CD8-positive, alpha-beta memory T cell (primary cell): ENCODE results near the gene AOPEP. TPM values are rescaled to one million over a fixed set of nuclear protein-coding genes. Genes with fewer than 3 reads are reported as not detected.
"Not testable (repeated sequence)": the region's sequence is repeated elsewhere in the genome, so short reads cannot be mapped to it uniquely, and the experiment has no call there.

Source experiments
- CTCF ChIA-PET: fragments of 350-600 bp; sonication (Branson Sonifier 250); formaldehyde crosslinking; loops from one replicate; lab custom pipeline; 2021; ENCODE audit warnings: antibody characterized with exemption; lab: Charles Lee
- POLR2A ChIA-PET: fragments of 350-600 bp; sonication (Branson Sonifier 250); formaldehyde crosslinking; loops from one replicate; lab custom pipeline; 2021; ENCODE audit warnings: antibody characterized with exemption; lab: Charles Lee
- DNase-seq, 5 donors: peaks; one replicate each; pipeline versions ENCODE4 v3.0.0 to v3.0.0-alpha.2; 2020 to 2022; ENCODE audit warnings: mixed read lengths in 1 of 5
- H3K27ac ChIP-seq: one replicate; pipeline ENCODE4 v1.7.0; 2013; ENCODE audit warnings: low read depth, mild to moderate bottlenecking, low read length, moderate library complexity
- H3K27me3 ChIP-seq: 2 replicates; pipeline ENCODE4 v1.7.0; 2013; ENCODE audit warnings: low read length, mild to moderate bottlenecking; ENCODE audit not compliant: insufficient read depth, poor library complexity, severe bottlenecking
- H3K36me3 ChIP-seq: 2 replicates; pipeline ENCODE4 v1.7.0; 2013; ENCODE audit warnings: mild to moderate bottlenecking, low read length, moderate library complexity; ENCODE audit not compliant: insufficient read depth
- H3K4me1 ChIP-seq: 2 replicates; pipeline ENCODE4 v1.7.0; 2013; ENCODE audit warnings: mild to moderate bottlenecking, low read length, moderate library complexity; ENCODE audit not compliant: insufficient read depth
- H3K4me3 ChIP-seq: 2 replicates; pipeline ENCODE4 v1.7.0; 2013; ENCODE audit warnings: mild to moderate bottlenecking, low read length
- H3K9me3 ChIP-seq: 2 replicates; pipeline ENCODE4 v1.7.0; 2013; ENCODE audit warnings: mild to moderate bottlenecking, low read length
- H3K27ac Mint-ChIP-seq, 8 donors: one replicate each; pipeline ENCODE4 v1.8.0; 2020 to 2021; ENCODE audit warnings: mixed read lengths in 8 of 8, mild to moderate bottlenecking in 6 of 8, inconsistent platforms in 3 of 8, moderate library complexity in 3 of 8
- H3K27me3 Mint-ChIP-seq, 2 donors: one replicate each; pipeline ENCODE4 v1.8.0; 2020 to 2021; ENCODE audit warnings: mixed read lengths in 2 of 2, mild to moderate bottlenecking in 1 of 2, moderate library complexity in 1 of 2
- H3K36me3 Mint-ChIP-seq, 3 donors: one replicate each; pipeline ENCODE4 v1.8.0; 2020 to 2021; ENCODE audit warnings: mixed read lengths in 3 of 3, inconsistent platforms in 1 of 3, mild to moderate bottlenecking in 1 of 3
- H3K4me1 Mint-ChIP-seq, 3 donors: one replicate each; pipeline ENCODE4 v1.8.0; 2020 to 2021; ENCODE audit warnings: mixed read lengths in 3 of 3, inconsistent platforms in 1 of 3, mild to moderate bottlenecking in 1 of 3
- H3K4me3 Mint-ChIP-seq, 7 donors: one replicate each; pipeline ENCODE4 v1.8.0; 2020 to 2021; ENCODE audit warnings: mixed read lengths in 7 of 7, mild to moderate bottlenecking in 6 of 7, moderate library complexity in 4 of 7, inconsistent platforms in 2 of 7
- H3K9me3 Mint-ChIP-seq, 5 donors: one replicate each; pipeline ENCODE4 v1.8.0; 2020 to 2022; ENCODE audit warnings: mixed read lengths in 5 of 5, mild to moderate bottlenecking in 3 of 5, moderate library complexity in 2 of 5, inconsistent platforms in 1 of 5
- polyA plus RNA-seq: library from polyadenylated mRNA; unstranded; fragments of 300-500 nt; fragmentation: Illumina TruSeq; gene quantifications from one replicate; pipeline ENCODE4 v1.2.3, GENCODE V29; 2021
- total RNA-seq, 2 experiments: library from RNA; stranded (reverse); gene quantifications; one replicate each; pipeline ENCODE4 v1.2.3, GENCODE V29; 2021

The AOPEP gene
- total and polyA plus RNA-seq, 3 experiments from 2014 or later = 4.2 to 7.1 (median 6.9) TPM

- ChIA-PET POLR2A (no interaction called here), CTCF (no interaction called here)
- Mint-ChIP-seq H3K4me3 (no peak overlapping the region), H3K9me3 (no peaks in the 10 kb centered on the region), H3K27me3 (no peaks in the 10 kb centered on the region), H3K4me1 (no peaks in the 10 kb centered on the region), H3K27ac (no peak overlapping the region), H3K36me3 (peaks cover 5 to 9% (median 6%) of the 10 kb centered on the region in 3 donors)
- Histone ChIP-seq H3K27me3 (no peaks in the 10 kb centered on the region), H3K9me3 (no peaks in the 10 kb centered on the region), H3K36me3 (no peaks in the 10 kb centered on the region), H3K27ac (no peak overlapping the region), H3K4me1 (no peaks in the 10 kb centered on the region), H3K4me3 (no peak overlapping the region)
- DNase-seq = no peak
These were observed 291.8 kb downstream of the AOPEP start for GRCh38 chr9:95018099-95018936.

DNA sequence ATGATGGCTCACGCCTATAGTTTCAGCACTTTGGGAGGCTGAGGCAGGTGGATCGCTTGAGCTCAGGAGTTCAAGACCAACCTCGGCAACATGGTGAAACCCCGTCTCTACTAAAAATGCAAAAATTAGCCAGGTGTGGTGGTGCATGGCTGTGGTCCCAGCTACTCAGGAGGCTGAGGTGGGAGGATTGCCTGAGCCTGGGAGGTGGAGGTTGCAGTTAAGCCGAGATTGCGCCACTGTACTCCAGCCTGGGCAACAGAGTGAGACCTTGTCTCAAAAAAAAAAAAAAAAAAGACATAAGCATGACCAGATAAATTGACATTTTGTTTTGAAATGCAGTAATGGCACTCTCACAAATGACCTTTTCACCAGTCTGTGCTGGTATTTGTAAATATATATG, 294.1 kb downstream of the AOPEP start:
- H3K27ac Mint-ChIP-seq, H3K9me3 Mint-ChIP-seq, H3K36me3 Mint-ChIP-seq, H3K27me3 Mint-ChIP-seq, H3K9me3 ChIP-seq, POLR2A ChIA-PET, H3K27me3 ChIP-seq, H3K36me3 ChIP-seq, H3K27ac ChIP-seq, H3K4me3 Mint-ChIP-seq, H3K4me1 Mint-ChIP-seq, H3K4me1 ChIP-seq, H3K4me3 ChIP-seq, DNase-seq, CTCF ChIA-PET: not testable (repeated sequence)

DNA sequence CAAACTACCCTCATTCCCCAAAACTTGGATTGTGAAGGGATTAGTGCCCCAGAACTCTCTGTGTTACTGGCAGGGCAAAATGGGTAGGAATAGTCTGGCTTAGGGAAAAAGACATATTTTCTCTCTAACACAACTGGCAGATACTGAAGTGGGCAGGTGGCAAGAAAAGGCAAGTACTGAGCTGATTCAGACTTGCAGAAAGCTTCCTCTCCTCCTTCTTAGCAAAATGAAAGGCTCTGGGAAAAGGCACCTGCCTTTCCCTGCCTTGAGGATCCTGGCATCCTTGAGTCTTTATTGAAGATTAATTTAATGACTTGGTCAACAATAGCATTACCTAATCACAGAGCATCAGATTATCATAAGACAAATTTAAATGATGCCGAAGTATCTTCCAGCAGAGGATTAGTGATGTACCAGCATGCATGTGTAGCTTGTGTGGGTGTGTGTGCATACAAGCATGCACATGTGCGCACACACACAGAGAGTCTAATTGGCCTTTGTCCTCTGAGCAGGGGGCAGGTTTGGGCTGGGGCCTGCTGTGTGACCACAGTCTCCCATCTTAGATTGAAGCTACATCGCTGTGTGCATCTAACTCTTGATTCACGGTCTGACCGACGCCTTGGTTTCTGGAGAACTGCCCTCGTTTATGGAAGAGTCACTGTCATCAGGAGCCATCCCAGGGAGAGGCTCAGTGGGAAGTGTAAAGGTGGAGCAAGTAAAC, 294.8 kb downstream of the AOPEP start:
- H3K9me3 Mint-ChIP-seq = no peaks in the 10 kb centered on the region
- no peaks in the 10 kb centered on the region for H3K9me3 ChIP-seq
- DNase-seq = no peak
- no peak overlapping the region for H3K4me3 ChIP-seq
- H3K4me3 Mint-ChIP-seq = no peak overlapping the region
- H3K27me3 Mint-ChIP-seq = peaks cover 0 to 2% of the 10 kb centered on the region in 2 donors
- no peaks in the 10 kb centered on the region for H3K4me1 Mint-ChIP-seq
- ChIA-PET POLR2A (no interaction called here), CTCF (no interaction called here)
- no peak overlapping the region for H3K27ac Mint-ChIP-seq
- no peaks in the 10 kb centered on the region for H3K36me3 ChIP-seq
- no peak overlapping the region for H3K27ac ChIP-seq
- H3K4me1 ChIP-seq = no peaks in the 10 kb centered on the region
- no peaks in the 10 kb centered on the region for H3K27me3 ChIP-seq
- H3K36me3 Mint-ChIP-seq = peaks cover 5 to 9% (median 8%) of the 10 kb centered on the region in 3 donors

DNA sequence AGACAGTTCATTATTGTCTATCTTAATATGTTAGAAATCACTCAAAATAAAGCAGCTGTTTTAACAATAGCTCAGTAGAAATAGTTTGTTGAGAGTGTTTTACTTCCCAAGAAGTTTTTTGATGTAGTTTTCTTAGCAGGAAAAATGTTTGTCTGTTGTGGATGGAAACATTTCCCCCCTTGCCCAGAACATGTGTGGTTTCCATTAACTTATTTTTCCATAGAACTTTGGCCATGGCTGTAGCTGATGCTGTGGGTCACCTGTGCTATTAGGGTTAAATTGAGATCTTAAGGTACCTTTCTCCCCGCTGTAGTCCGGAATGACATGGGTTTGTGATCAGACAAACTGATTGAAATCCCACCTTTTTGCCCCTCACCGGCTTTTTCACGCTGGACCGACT, 296.2 kb downstream of the AOPEP start:
- Mint-ChIP-seq H3K9me3 (no peaks in the 10 kb centered on the region), H3K27ac (peak overlapping the region in 1 of 8 donors; percentile 7), H3K4me3 (no peak overlapping the region), H3K27me3 (peaks cover 0 to 2% of the 10 kb centered on the region in 2 donors), H3K36me3 (peaks cover 5 to 9% (median 8%) of the 10 kb centered on the region in 3 donors), H3K4me1 (no peaks in the 10 kb centered on the region)
- Histone ChIP-seq H3K9me3 (no peaks in the 10 kb centered on the region), H3K27me3 (no peaks in the 10 kb centered on the region), H3K4me3 (no peak overlapping the region), H3K36me3 (no peaks in the 10 kb centered on the region), H3K27ac (no peak overlapping the region), H3K4me1 (no peaks in the 10 kb centered on the region)
- DNase-seq = no peak
- CTCF ChIA-PET = no interaction called here
- POLR2A ChIA-PET = no interaction called here

GRCh38 chr9:95023217-95024003, 296.9 kb downstream of the AOPEP start:
- Histone ChIP-seq H3K27me3 (no peaks in the 10 kb centered on the region), H3K4me1 (no peaks in the 10 kb centered on the region), H3K4me3 (no peak overlapping the region), H3K27ac (no peak overlapping the region), H3K9me3 (no peaks in the 10 kb centered on the region), H3K36me3 (no peaks in the 10 kb centered on the region)
- CTCF ChIA-PET = no interaction called here
- no peak for DNase-seq
- Mint-ChIP-seq H3K4me3 (no peak overlapping the region), H3K27me3 (peaks cover 0 to 2% of the 10 kb centered on the region in 2 donors), H3K36me3 (peaks cover 5 to 9% (median 8%) of the 10 kb centered on the region in 3 donors), H3K9me3 (no peaks in the 10 kb centered on the region), H3K27ac (no peak overlapping the region), H3K4me1 (no peaks in the 10 kb centered on the region)
- POLR2A ChIA-PET = no interaction called here

- no peaks in the 10 kb centered on the region for H3K4me1 ChIP-seq
- DNase-seq = no peak
- H3K9me3 Mint-ChIP-seq = no peaks in the 10 kb centered on the region
- no peak overlapping the region for H3K4me3 Mint-ChIP-seq
- POLR2A ChIA-PET = no interaction called here
- peaks cover 0 to 2% of the 10 kb centered on the region in 2 donors for H3K27me3 Mint-ChIP-seq
- H3K9me3 ChIP-seq = no peaks in the 10 kb centered on the region
- H3K4me1 Mint-ChIP-seq = no peaks in the 10 kb centered on the region
- H3K27ac Mint-ChIP-seq = no peak overlapping the region
- CTCF ChIA-PET = no interaction called here
- H3K4me3 ChIP-seq = no peak overlapping the region
- no peak overlapping the region for H3K27ac ChIP-seq
- H3K27me3 ChIP-seq = no peaks in the 10 kb centered on the region
- H3K36me3 ChIP-seq = no peaks in the 10 kb centered on the region
- H3K36me3 Mint-ChIP-seq = peaks cover 5 to 9% (median 5%) of the 10 kb centered on the region in 3 donors
These were observed 297.7 kb downstream of the AOPEP start for GRCh38 chr9:95024097-95024671.

- H3K9me3 Mint-ChIP-seq = no peaks in the 10 kb centered on the region
- no peak overlapping the region for H3K4me3 Mint-ChIP-seq
- H3K4me1 Mint-ChIP-seq = no peaks in the 10 kb centered on the region
- Histone ChIP-seq H3K36me3 (no peaks in the 10 kb centered on the region), H3K4me3 (no peak overlapping the region), H3K4me1 (no peaks in the 10 kb centered on the region), H3K9me3 (no peaks in the 10 kb centered on the region), H3K27ac (no peak overlapping the region), H3K27me3 (no peaks in the 10 kb centered on the region)
- no peak for DNase-seq
- peaks cover 2 to 6% (median 3%) of the 10 kb centered on the region in 3 donors for H3K36me3 Mint-ChIP-seq
- H3K27ac Mint-ChIP-seq = no peak overlapping the region
- CTCF ChIA-PET = interaction anchor here (0.9 kb wide), 1 partner anchor 11 kb away, joined by 3 read pairs; no protein-coding TSS in a partner anchor
- POLR2A ChIA-PET = no interaction called here
- peaks cover 0 to 2% of the 10 kb centered on the region in 2 donors for H3K27me3 Mint-ChIP-seq
These were observed 299.0 kb downstream of the AOPEP start for GRCh38 chr9:95025213-95026147.
